GM21576 (cell line): ENCODE results near the gene FGF12.
"Not testable (repeated sequence)": the region's sequence is repeated elsewhere in the genome, so short reads cannot be mapped to it uniquely, and the experiment has no call there.

Experiments
- ATAC-seq: cut with Tn5 transposase; IDR thresholded peaks from one replicate; pipeline ENCODE4 v1.9.1; 2021; ENCODE audit warnings: mild to moderate bottlenecking, moderate library complexity; ENCODE audit not compliant: unreplicated experiment

FGF12 gene

DNA sequence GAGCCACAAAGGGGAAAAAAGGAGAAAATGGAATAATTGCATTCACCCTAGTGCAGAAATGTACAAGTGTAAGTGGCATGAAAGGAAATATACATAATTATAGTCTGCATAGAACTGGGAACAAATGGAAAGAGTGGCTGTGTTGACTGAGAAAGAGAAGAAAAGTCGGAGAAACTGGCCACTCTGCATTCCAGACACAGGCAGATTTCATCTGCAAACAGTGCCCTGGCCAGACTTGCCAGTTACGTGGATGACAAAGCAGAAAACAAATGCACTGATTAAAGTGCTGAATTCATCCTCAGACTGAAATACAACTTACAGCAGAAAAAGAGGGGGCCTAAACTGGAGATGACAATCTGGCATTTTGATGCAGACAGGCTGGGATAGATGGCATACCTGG lies 129.8 kb downstream of the FGF12 start:
- ATAC-seq, result no peak

DNA sequence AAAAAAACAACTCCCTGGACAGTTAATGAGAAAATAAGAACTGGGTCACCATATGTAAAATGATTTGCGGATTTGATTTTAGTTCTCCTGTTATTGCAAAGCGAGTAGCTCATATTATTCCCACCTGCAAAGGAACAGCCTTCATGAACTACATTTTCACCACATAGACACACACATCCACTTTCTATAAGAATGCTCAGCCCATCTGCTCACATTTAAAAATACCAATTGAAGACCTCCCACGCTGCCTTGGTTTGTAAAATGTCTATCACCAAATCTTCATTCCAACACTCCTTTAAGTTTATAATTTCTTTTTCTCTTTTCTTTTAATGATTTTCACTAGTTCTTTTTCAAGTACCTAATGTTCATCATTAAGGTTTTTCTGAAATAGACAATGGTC lies 148.6 kb downstream of the FGF12 start:
- ATAC-seq, result no peak

DNA sequence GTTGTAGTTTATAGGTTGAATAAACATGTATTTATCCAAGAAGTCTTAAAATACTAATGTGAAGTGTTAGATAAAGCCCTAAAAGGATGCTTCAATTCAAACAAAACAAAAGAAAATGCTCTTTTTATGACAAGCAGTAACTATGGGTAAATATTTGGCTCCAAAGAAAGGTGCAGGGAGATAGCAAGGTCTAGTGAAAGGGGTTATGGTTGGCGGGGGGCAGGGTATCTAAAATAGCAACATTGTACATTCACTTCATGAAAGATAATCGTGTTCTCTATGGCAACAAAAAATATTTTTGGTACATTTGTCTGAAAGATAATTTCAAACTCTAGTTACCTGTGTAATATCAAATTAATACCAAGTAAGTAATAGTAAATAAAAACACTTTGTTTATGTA lies 149.5 kb downstream of the FGF12 start:
- ATAC-seq, result no peak

DNA sequence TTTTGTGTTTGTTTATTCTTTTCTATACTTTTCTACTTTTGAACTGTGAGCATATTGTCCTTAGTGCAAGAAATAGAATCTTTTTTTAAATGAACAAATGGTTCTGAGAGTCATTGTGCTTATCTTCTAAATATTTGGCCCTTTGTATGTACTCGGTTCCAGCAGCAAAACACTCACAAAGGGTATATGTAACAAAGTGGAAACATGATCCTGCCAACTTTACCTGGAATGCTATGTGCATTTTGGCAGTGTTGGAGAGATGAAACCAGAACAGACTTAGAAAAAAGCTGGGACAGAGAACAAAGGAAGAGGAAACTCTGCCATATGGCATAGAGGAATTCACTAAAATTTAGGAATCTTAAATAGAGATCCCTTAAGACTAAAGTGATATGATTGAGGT lies 150.1 kb downstream of the FGF12 start:
- ATAC-seq, result no peak

- not testable (repeated sequence) for ATAC-seq
These were observed 150.6 kb downstream of the FGF12 start for GRCh38 chr3:192576704-192577103.

DNA sequence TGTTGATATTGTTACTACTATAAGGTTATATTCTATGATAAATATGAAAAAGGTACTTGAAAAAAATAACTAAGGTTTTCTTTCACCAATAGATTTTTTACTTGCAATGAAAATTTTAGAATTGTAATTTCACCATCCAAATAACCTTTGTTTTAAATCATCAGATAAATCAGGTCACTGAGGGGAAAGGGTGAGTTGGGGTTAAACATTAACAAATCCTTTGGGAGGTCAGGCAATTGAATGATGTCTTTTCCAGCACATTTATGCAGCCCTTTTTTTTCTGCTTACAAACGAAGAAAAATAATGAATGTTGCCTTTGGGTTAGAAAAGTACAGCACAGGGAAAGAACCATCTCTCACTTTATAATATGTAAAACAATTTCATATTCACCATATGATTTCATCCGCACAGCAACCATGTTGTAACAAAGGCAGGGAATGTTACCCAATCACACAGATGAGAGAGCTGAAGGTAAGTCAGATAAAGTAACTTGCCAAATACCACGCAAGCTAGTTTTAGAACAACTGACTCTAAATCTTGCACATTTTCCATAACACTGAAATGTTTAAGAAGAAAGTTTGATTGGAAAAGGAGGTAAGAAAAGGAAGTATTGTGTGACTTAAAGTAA lies 151.3 kb downstream of the FGF12 start:
- ATAC-seq, result no peak

DNA sequence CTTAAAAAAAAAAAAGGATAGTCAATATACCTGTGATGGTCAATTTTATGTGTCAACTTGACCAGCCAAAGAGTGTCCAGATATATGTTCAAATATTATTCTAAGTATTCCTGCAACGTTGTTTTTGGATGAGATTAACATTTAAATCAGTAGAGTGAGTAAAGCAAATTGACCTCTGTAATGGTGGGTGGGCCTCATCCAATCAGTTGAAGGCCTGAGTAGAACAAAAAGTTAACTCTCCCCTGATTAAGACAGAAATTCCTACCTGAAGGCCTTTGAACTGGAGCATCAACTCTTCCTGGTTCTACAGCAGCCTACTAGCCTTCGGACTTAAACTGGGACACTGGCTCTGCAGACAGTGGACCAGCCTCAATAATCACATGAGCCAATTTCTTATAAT lies 154.1 kb downstream of the FGF12 start:
- ATAC-seq, result no peak

- no peak for ATAC-seq
These were observed 156.2 kb downstream of the FGF12 start for GRCh38 chr3:192570821-192571791.

- no peak for ATAC-seq
These were observed 157.0 kb downstream of the FGF12 start for GRCh38 chr3:192570315-192570714.

DNA sequence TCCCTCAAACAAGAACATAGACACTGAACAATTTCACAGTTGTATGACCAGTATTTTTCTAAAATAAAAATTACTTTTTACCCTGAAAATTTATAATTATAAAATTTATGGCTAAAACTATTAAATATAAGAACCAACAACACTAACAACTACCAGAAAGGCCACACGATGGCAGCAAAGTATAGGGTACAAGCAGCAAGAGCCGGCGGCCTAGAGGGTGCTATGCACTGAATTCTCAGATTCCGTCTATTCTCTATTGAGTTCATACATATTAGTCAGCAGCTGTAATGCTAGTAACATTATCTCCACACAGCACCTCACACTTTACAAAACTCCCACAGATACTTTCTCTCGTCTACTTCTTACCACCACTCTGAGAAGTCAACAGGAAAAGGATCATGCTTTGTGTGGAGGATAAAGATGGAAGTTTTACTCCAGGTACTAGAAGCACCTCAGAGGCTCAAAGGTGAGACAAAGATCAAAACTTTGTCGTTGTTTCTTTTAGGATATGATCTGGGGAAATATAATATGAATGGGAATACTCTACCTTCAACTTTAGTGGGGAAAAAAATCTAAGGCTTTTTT lies 160.5 kb downstream of the FGF12 start:
- ATAC-seq, result peak; percentile 84

- ATAC-seq, result no peak
These were observed 162.7 kb downstream of the FGF12 start for GRCh38 chr3:192564611-192565010.

DNA sequence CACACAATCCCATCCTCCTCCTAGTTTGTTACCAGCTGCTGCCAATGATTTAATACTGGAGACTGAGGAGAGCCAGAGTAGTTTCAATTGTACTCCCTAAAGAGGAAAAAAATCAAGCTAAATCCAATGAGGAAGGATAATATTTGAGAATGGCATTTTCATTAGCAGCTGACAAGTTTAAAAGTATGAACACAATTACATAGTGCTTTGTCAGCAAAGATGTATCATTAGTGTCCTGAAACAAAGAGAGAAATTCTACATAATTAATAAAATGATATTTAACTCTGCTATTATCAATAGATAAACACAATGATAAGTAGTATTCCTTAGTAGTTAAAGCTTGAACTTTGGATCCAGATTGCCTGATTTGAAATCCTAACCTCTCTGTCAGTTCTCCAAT lies 163.9 kb downstream of the FGF12 start:
- no peak for ATAC-seq

GRCh38 chr3:192553707-192554106 lies 173.6 kb downstream of the FGF12 start:
- no peak for ATAC-seq

DNA sequence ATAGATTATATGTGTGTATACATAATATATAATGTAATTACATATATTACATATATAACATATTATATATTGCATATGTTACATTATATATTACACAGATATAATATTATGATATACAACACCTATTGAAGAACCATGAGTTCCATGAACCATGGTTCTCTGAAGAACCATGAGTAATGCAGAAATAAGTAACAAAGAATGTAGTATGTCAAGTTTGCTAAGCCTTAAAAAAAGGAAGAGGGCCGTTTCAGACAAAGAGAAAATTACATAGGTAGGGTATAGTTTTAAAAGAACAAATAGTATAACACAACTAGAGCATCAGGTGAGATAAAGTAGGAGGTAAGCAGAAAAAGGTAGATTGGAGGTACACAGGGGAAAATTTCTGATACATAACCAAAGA lies 177.0 kb downstream of the FGF12 start:
- ATAC-seq, result no peak

GRCh38 chr3:192545333-192545732 lies 182.0 kb downstream of the FGF12 start:
- ATAC-seq, result no peak

DNA sequence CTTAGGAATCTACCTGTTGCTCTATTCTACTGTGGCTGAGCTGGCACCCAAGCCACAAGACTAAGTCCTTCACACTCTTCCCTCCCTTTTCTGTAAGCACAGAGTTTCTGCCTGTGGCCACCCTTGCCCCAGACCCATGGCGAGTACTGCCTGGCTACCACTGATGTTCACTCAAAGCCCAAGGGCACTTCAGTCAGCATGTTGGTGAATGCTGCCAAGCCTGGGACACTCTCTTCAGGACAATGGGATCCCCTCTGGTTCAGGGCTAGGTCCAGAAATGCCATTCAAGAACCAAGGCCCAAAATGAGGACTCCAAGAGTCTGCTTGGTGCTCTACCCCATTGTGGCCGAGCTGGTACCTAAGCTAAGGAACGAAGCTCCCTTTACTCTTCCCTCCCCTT lies 184.2 kb downstream of the FGF12 start:
- ATAC-seq, result no peak

GRCh38 chr3:192516820-192517219 lies 210.5 kb downstream of the FGF12 start:
- no peak for ATAC-seq

- no peak for ATAC-seq
These were observed 211.7 kb downstream of the FGF12 start for GRCh38 chr3:192515664-192516045.

DNA sequence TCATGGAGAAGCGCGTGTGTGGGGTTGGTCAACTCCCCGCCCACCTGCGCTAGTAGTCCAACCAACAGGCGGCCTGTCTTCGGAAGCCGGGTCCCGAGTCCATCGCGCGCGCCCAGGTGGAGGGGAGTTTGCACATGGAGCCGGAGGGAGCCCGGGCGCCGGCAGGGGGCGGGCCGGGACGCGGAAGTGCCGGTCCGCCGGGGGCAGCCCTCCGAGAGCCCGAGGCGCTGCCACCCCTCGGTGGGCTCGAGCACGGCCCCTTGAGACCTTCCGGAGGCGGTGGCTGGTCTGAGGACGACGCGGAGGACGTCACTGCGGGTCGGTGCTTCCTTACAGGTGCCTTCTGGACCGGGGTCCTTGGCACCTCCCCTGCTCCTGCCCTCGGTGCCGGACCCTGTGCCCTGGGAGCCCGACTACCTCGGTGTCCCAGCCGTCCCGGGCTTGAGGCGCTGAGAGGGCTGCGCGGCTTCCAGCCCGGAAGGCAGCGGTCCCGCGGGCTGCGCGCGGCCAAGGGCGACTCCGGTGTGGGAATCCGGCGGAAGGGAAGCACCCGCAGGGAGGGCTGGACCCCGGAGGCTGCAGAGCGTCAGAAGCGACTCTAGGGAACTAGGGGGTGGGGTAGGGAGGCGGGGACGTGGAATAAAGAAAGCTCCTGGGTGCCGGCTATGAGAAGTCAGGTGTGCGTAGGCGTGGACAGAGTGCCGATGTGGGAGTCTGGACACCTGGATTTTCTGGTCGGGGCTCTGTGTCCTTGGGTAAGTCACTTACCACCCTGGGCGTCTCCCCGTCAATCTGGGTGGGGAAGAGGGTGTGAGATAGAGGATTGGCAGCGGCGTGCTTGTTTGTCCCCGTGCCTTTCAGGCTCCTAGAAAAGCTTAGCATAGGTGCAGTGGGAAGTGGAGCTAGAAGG lies 212.3 kb downstream of the FGF12 start:
- no peak for ATAC-seq

GRCh38 chr3:192514081-192514753 lies 213.1 kb downstream of the FGF12 start:
- ATAC-seq, result no peak
